ENCODE measurements around the gene TMOD1. TPM values are rescaled to one million over a fixed set of nuclear protein-coding genes. Genes with fewer than 3 reads are reported as not detected.
A peak's percentile ranks its signal among the peaks of the same experiment; 100 is the strongest.

The TMOD1 gene
- total RNA-seq, 4 donors from 2014 or later, result 30.0 to 47.0 (median 36.0) TPM

DNA sequence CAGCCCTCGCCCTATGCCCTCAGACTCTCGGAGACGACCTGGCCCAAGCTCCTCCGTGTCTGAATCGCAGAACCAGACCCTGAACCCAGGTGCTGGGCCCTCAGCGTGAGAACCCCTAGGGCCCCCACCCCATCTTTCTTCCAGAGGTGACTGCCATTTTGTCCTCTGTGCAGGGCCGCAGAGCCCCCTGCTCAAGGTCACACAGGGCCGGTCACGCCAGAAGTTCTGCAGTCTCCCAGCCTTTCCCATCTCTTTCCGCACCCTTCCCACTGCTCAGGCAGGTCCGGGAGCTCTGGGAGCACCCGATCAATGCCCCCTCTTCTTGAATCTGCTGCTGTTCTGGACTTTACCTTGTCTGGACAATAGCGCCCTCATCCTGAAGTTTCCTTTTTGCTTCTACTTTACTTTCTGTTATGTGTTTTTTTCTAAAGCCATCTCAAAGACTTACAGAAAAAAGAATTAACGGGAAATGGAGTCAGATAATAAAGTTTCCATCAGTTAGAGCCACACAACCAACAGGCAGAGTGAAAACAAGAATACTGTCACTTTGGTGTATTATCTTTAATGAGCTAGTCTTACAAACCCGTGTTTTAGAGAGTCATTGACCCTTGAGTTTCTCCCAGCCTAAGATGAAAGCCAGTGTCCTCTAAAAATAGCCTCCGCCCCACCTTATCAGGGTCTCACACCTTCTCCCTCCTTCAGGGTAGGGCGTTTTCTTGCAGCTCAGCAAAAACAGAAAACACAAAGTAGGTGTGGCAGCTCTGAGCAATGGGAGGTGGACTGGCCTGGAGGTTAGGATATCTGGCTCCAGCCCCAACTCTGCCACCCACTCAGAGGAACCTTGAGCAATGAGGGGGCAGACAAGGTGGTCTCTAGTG is 1.8 kb downstream of the TMOD1 start:
- H3K27me3 ChIP-seq, result no peaks in the 10 kb centered on the region
- H3K27ac ChIP-seq, result peak overlapping the region; percentile 56 to 94 (median 77)
- no peak for TF ChIP-seq EP300 (IDR thresholded peaks at IDR 0.05)
- no peak for TF ChIP-seq CTCF (IDR thresholded peaks at IDR 0.05)
- no peak for TF ChIP-seq POLR2A (IDR thresholded peaks at IDR 0.05)
- no peaks in the 10 kb centered on the region for H3K9me3 ChIP-seq
- no peaks in the 10 kb centered on the region for H3K36me3 ChIP-seq
- DNase-seq (ENCODE audit: low spot score in 2 of 2), result no peak
- H3K4me1 ChIP-seq, result peaks cover 0 to 54% (median 6%) of the 10 kb centered on the region in 4 donors
- WGBS, 2 donors, result 48 to 49% methylated on average over 16 to 17 of the region's 17 CpGs
- peak overlapping the region; percentile 40 to 92 (median 85) for H3K4me3 ChIP-seq

GRCh38 chr9:97503862-97504210 is 2.4 kb downstream of the TMOD1 start:
- Histone ChIP-seq H3K27me3 (no peaks in the 10 kb centered on the region), H3K4me3 (no peak overlapping the region), H3K9me3 (no peaks in the 10 kb centered on the region), H3K27ac (peak overlapping the region; percentile 8 to 94 (median 66)), H3K36me3 (no peaks in the 10 kb centered on the region), H3K4me1 (peaks cover 0 to 54% (median 6%) of the 10 kb centered on the region in 4 donors)
- TF ChIP-seq EP300 (IDR thresholded peaks at IDR 0.05), result no peak
- no peak for TF ChIP-seq POLR2A (IDR thresholded peaks at IDR 0.05)
- TF ChIP-seq CTCF (IDR thresholded peaks at IDR 0.05), result no peak
- WGBS, 2 donors, result 50 to 68% methylated on average over 1 of the region's 1 CpG
- DNase-seq (ENCODE audit: low spot score in 2 of 2), result no peak

GRCh38 chr9:97504381-97505216 is 3.1 kb downstream of the TMOD1 start:
- TF ChIP-seq EP300 (IDR thresholded peaks at IDR 0.05) (peak in 1 of 2 donors; percentile 17), POLR2A (IDR thresholded peaks at IDR 0.05) (no peak)
- 41 to 45% methylated on average over 8 of the region's 8 CpGs for WGBS, 2 donors
- DNase-seq (ENCODE audit: low spot score in 2 of 2), result no peak
- Histone ChIP-seq H3K27ac (peak overlapping the region; percentile 8 to 94 (median 66)), H3K4me3 (peak overlapping the region in 1 of 4 donors; percentile 0), H3K27me3 (no peaks in the 10 kb centered on the region), H3K36me3 (no peaks in the 10 kb centered on the region), H3K9me3 (no peaks in the 10 kb centered on the region), H3K4me1 (peaks cover 0 to 54% (median 6%) of the 10 kb centered on the region in 4 donors)

- 91 to 94% methylated on average over 3 of the region's 3 CpGs for WGBS, 2 donors
- Histone ChIP-seq H3K36me3 (no peaks in the 10 kb centered on the region), H3K27me3 (no peaks in the 10 kb centered on the region), H3K9me3 (no peaks in the 10 kb centered on the region), H3K4me1 (peaks cover 0 to 55% (median 6%) of the 10 kb centered on the region in 4 donors), H3K4me3 (no peak overlapping the region), H3K27ac (peak overlapping the region in 1 of 4 donors; percentile 94)
- TF ChIP-seq POLR2A (IDR thresholded peaks at IDR 0.05), result no peak
- DNase-seq (ENCODE audit: low spot score in 2 of 2), result no peak
These were observed 4.4 kb downstream of the TMOD1 start for GRCh38 chr9:97505845-97506244.

GRCh38 chr9:97506306-97506705 is 4.8 kb downstream of the TMOD1 start:
- DNase-seq (ENCODE audit: low spot score in 2 of 2), result no peak
- H3K27me3 ChIP-seq, result no peaks in the 10 kb centered on the region
- H3K9me3 ChIP-seq, result no peaks in the 10 kb centered on the region
- no peak overlapping the region for H3K27ac ChIP-seq
- H3K36me3 ChIP-seq, result no peaks in the 10 kb centered on the region
- TF ChIP-seq CTCF (IDR thresholded peaks at IDR 0.05) (no peak), EP300 (IDR thresholded peaks at IDR 0.05) (no peak), POLR2A (IDR thresholded peaks at IDR 0.05) (no peak)
- no peak overlapping the region for H3K4me3 ChIP-seq
- WGBS, 2 donors, result 86 to 87% methylated on average over 4 of the region's 4 CpGs
- peaks cover 0 to 56% (median 6%) of the 10 kb centered on the region in 4 donors for H3K4me1 ChIP-seq
